ENCODE data around the gene MPPED2. TPM values are rescaled to one million over a fixed set of nuclear protein-coding genes. Genes with fewer than 3 reads are reported as not detected.

The MPPED2 gene
- total RNA-seq, 1 donor from 2014 or later, result 9.0 TPM

DNA sequence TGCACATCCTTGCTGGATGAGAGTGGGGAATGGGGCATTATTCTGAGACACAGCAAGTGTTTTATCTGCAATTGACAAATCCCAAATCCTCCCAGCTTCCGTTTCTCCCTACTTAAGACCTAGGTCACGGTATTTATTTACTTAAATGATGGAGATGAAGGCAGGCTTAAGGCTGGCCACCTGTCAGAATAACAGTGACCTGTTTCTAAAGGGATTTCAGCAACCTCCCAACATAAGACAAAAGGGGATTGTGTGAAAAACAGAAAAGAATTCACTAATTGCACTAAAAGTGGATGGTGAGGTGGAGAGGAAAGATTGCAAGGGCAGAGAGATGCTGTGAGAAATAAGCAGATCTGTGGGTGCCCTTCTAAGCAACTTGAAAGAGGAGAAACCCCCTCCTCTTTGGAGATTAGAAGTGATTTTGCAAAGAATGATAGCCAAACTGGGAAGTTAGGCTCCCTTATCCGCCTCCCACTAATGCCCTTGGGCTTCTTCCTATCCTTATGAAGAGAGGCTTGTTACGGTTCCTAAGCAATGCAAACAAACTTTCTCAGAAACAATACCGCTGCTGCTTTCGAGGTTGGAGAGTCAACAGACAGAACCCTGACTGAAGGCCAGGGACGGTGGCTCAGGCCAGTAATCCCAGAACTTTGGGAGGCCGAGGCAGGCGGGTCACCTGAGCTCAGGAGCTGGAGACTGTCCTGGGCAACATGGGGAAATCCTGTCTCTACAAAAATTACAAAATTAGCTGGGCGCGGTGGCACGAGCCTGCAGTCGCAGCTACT, 179.0 kb downstream of the MPPED2 start:
- DNase-seq, result no peak

GRCh38 chr11:30405385-30405784, 180.8 kb downstream of the MPPED2 start:
- no peak for DNase-seq

DNA sequence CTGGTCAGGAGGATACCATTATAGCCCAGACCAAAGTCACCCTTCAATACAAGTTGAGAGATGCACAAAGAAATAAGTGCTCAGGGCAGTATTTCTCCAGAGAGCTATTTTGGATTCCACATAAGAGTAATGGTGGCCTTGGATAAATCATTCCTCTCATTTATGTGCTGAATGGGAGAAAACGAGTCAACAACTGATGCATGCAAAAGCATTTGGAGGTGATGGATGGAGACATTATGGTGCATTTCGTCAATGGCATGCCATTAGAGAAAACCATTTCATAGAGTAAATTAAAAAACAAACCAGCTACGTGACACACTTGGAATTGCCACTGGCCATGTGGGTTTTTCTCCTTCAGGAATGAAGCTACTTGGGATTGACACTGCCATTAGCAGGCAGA, 182.0 kb downstream of the MPPED2 start:
- no peak for DNase-seq

GRCh38 chr11:30395751-30396150, 190.4 kb downstream of the MPPED2 start:
- no peak for DNase-seq

DNA sequence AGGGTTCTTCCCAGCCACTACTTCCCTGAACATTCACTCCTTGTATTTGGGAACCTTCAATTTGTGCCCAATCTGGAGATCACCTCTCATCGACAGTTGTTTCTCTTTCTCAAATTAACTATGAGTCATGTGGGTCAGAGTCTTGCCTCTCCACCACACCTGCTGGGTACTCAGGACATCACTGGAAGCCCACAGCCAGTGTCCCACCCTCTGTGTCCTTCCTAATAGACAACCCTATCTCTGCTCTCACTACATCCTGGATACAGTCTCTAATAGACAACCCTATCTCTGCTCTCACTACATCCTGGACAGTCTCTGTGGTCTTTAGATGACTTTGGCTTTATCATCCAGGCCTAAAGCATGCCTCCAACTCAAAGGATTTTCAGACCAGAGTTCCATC, 193.1 kb downstream of the MPPED2 start:
- no peak for DNase-seq

DNA sequence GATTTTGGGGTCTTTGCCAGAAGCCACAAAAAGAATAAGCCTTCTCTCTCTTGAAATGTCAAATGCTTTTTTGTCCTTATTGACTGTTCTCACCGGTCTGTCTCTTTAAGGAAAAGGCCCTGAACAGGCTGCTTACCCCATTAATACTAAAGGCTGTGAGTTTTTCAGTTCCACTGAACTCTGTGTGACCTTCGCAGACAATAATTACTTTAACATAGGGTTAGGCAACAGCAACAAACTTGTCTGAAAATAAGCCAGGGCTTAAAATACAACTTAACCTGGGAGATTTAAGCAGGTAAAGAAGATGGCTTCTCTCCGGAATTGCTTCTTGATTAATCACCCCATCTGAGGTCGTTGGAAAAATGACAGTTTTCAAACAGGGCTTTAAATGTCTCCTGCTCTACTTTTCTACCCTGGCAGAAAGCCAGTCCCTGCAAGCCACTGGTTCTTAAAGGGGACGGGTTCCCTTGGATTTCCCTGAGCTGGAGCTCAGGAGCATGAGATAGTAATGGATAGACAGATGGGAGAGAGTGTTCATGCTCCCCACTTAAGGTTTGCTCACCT, 193.8 kb downstream of the MPPED2 start:
- DNase-seq, result peak; percentile 13

DNA sequence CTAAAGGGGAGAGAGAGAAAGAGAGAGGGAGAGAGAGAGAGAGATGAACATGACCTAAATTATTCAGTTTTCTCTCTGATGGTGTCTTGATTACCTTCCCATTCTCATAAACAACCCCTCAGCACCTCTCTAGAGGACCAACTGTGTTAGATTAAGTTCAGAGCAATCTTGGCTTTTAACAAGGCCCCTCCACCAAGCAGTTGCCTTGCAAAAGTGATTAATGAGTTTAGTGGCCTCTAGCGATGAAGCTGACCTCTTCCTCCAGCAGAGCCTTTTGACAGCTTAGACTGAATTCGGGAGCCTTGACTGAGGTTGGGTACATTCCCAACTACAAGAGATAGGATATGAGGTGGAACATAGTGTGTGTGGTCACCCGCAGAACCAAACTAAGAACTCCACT, 197.2 kb downstream of the MPPED2 start:
- no peak for DNase-seq

- DNase-seq, result no peak
Measured at GRCh38 chr11:30387891-30388861, 198.0 kb downstream of the MPPED2 start.

- DNase-seq, result no peak
Measured at GRCh38 chr11:30381879-30382278, 204.3 kb downstream of the MPPED2 start.

DNA sequence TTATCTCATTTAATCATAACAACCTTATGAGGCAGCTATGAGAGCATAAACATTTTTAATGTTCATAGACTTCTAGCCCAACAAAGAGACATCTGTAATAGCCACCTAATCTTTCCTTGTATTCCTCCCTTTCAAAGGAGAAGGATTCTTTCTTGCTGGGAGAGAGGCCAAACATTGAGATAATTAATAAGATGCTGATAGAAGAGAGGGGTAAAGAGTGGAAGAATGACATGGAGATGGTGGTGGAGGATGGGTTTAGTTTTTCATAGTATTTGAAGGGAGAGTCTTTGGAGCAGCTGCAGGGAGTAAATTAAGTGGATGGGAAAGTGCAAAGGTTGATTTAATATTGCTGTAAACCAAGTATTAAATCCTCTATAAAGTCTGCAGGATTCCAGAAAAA, 205.3 kb downstream of the MPPED2 start:
- DNase-seq, result no peak

DNA sequence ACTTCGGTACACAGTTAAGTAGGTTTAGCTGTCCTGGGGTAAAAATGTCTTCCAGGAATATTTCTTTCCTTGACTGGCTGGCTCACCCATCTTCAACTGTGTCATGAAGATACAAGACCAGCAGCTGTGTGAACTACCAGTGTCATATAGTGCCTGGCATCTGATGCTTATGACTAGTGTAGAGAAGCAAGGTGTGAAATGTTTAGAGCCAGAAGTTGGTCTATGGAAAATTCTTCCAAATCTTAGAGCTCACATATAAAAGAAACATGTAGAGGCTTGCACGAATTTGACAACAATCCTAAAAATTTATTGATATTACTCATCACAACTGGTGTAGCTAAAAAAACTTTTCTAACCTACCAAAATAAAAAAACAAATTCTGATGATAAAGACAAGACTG, 208.8 kb downstream of the MPPED2 start:
- no peak for DNase-seq

DNA sequence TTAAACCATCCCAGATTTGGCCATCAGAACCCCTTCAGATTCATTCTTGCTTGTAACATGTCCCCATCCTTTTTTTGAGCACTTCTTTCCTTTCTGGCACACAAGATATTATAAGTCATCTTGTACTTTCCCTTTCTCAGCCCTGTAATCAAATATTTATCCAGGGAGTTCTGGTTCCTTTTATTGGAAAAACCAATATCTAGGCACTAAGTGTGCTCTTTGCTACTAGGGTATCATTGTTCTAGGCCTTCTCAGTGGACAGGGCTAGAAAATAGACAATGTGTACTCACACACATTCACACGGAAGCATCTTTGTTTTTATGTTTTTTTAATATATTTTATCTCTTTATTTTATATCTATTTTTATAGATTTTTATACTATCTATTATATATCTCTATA, 216.0 kb downstream of the MPPED2 start:
- DNase-seq, result no peak

DNA sequence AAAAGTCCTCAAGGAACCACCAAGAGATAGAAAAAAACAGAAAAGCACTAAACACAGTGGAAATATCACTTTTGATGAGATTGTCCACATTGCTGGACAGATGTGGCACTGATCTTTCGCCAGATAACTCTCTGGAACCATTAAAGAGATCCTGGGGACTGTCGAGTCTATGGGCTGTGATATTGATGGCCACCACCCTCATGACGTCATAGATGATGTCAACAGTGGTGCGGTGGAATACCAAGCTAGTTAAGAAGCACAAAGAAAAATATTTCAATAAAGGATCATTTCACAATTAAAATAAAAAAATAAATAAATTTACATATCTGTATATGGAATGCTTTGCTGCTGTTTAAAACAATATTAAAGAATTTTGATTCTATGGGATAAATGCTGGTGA, 217.8 kb downstream of the MPPED2 start:
- no peak for DNase-seq

- DNase-seq, result no peak
Measured at GRCh38 chr11:30365793-30366517, 220.2 kb downstream of the MPPED2 start.

GRCh38 chr11:30364837-30365482, 221.2 kb downstream of the MPPED2 start:
- DNase-seq, result no peak

- no peak for DNase-seq
Measured at GRCh38 chr11:30364139-30364836, 221.9 kb downstream of the MPPED2 start.

GRCh38 chr11:30360741-30361140, 225.4 kb downstream of the MPPED2 start:
- DNase-seq, result no peak

Measured in skin of body (tissue), 2 donors.